ENCODE data around the gene NUTM2D.
"Not testable (repeated sequence)": the region's sequence is repeated elsewhere in the genome, so short reads cannot be mapped to it uniquely, and the experiment has no call there.

NUTM2D gene, protein sequence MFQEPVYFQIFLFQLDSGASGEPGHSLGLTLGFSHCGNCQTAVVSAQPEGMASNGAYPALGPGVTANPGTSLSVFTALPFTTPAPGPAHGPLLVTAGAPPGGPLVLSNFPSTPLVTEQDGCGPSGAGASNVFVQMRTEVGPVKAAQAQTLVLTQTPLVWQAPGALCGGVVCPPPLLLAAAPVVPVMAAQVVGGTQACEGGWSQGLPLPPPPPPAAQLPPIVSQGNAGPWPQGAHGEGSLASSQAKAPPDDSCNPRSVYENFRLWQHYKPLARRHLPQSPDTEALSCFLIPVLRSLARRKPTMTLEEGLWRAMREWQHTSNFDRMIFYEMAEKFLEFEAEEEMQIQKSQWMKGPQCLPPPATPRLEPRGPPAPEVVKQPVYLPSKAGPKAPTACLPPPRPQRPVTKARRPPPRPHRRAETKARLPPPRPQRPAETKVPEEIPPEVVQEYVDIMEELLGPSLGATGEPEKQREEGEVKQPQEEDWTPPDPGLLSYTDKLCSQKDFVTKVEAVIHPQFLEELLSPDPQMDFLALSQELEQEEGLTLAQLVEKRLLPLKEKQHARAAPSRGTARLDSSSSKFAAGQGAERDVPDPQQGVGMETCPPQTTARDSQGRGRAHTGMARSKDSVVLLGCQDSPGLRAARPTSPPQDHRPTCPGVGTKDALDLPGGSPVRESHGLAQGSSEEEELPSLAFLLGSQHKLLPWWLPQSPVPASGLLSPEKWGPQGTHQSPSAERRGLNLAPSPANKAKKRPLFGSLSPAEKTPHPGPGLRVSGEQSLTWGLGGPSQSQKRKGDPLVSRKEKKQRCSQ

DNA sequence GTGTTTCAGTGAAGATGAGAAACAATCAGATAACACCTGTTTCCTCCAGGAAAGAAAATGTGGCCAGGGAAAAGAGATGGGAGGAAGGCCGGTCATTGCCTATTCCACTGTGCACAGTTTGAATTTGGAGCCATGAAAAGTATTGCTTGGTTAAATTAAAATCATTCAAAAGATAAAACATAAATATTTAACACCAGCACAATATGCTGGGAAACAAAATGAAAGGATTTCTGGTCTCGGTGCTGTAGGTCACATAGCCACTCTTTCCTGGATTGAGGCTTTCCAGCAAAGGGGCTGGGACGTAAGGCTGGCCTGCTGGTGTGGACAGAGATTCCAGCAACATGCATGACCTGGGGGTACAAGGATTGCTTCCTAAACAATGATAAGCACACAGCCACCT lies at the start of gene NUTM2D:
TSS of gene NUTM2D (plus strand) at position 301 of the 400 bp plus-strand sequence. CDS start 522 bp downstream, outside the sequence.
- not testable (repeated sequence) for DNase-seq (ENCODE audit: low read depth in 2 of 2)

DNA sequence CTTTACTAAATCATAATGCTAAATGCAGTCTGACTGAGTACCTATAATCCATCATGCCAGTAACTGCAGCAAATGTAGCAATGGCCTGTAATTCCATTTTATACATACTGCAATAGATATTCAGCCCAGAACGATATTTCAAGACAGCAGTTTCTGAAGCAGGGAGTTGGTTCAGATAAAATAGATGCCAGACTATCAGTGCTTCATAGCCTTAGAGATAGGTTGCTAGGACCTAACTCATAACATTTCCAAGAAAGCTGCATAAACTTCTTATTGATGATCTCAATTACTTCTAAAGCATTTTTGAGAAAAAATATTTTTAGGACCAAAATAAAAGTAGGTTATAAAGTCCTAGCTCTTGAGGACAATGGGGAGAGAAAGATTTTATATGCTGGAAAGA lies 48.8 kb upstream of the NUTM2D start:
- DNase-seq (ENCODE audit: low read depth in 2 of 2) = not testable (repeated sequence)

DNA sequence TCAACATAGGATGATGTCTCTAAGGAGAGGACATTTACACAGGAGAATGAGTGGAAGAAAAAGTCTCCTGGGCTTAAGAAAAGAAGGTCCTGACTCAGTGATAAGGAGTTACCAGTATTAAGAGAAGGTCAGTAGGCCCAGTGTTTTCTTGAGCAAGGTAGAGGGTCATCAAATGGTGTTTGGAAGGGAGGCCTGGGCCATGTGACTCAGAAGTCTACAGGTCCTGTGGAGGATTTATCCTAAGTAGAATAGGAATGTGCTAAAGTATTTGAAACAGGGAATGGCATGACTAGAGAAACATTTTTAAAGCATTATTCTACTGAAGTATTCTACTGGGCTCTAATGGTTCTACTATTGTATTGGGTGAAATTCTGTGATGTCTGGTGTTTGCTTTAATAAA lies 47.9 kb upstream of the NUTM2D start:
- DNase-seq (ENCODE audit: low read depth in 2 of 2) = not testable (repeated sequence)

DNA sequence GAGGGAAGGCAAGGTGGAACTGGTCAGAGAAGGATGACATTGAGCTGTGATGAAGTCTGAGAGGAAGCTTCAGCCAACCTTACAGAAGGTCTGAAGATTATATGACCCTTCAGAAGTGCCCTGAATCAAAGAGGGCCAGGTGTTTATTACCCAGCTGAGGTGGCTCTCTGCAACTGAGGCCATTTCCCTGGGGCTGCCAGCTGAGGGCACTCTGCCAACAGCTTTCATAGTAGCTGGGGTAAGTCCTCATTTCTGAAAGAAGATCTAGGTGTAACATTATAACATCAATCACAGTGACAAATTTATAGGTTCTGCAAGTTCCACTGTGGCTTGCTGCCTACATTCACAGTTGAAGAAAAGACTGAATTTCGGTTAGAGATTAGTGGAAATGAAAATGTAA lies 46.0 kb upstream of the NUTM2D start:
- not testable (repeated sequence) for DNase-seq (ENCODE audit: low read depth in 2 of 2)

DNA sequence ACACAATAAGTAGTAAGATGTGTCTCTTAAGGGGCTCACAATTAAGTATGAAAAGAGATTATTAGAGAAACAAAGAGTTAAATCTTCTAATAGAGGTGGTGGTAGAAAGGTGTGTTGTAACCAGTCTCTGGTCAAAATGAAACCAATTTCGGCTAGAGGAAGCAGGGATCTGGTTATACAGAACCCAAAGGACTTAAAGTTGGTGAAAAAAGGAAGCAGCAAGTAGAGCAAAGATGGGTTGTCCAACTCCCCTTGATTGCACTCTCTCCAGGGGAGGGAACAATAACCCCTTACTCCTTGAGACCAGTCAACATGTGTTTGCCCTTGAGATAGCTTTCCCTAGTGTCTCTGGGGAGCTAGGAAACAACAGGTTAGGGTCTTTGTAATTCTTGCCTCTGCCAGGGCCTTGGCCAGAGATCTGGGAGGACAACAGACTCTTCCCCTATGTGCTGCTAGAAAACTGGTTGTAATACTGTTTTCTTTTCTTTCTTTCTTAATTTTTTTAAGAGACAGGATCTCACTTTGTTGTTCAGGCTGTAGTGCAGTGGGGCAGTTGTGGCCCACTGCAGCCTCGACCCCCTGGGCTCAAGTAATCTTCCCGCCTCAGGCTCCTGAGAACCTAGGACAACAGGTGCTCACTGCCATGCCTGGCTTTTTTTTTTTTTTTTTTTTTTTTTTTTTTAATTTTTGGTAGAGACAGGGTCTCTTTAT lies 43.7 kb upstream of the NUTM2D start:
- DNase-seq (ENCODE audit: low read depth in 2 of 2) = not testable (repeated sequence)

DNA sequence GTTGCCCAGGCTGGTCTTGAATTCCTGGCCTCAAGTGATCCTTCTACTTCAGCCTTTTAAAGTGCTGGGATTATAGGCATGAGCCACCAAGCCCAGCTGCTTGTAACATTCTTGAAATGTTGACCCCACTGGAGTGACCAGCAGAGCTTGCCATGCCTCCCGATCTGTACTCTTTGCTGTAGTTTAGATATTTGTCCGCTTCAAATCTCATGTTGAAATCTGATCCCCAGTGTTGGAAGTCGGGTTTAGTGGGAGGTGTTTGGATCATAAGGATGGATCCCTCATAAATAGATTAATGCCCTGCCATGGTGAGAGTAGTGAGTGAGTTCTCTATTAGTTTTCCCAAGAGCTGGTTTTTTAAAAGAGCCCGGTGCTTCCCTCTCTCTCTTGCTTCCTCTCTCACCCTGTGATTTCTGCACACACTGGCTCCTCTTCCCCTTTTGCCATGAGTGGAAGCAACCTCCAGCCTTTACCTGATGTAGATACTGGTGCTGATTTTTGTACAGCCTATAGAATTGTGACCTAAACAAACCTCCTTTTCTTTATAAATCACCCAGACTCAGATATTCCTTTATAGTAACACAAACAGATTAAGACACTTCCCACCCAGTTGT lies 43.1 kb upstream of the NUTM2D start:
- not testable (repeated sequence) for DNase-seq (ENCODE audit: low read depth in 2 of 2)

DNA sequence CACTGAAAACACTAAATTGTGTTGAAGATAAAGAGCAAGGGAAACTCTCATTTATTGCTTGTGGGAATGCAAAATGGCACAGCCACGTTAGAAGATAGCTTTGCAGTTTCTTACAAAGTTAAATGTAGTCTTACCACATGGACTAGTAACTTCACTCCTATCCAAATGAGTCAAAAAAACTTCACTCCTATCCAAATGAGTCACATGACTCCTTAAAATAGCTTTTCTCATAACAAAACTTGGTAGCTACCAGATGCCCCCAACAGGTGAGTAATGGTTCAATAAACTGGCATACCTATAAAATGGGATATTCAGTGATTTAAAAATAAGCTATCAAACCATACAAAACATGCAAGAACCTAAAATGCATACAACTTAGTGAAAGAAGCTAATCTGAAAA lies 36.0 kb upstream of the NUTM2D start:
- DNase-seq (ENCODE audit: low read depth in 2 of 2) = not testable (repeated sequence)

DNA sequence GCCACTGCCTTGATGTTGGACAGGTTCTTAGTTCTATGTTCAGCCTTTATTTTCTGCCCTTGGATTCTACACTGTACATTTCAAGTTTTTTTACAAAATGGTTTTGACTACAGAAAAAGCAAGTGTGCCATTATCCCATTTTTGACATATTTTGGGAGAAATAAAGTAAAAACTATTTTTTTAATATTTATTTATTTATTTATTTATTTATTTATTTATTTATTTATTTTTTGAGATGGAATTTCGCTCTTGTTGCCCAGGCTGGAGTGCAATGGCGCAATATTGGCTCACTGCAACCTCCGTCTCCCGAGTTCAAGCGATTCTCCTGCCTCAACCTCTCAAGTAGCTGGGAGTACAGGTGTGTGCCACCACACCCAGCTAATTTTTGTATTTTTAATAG lies 33.0 kb upstream of the NUTM2D start:
- not testable (repeated sequence) for DNase-seq (ENCODE audit: low read depth in 2 of 2)

DNA sequence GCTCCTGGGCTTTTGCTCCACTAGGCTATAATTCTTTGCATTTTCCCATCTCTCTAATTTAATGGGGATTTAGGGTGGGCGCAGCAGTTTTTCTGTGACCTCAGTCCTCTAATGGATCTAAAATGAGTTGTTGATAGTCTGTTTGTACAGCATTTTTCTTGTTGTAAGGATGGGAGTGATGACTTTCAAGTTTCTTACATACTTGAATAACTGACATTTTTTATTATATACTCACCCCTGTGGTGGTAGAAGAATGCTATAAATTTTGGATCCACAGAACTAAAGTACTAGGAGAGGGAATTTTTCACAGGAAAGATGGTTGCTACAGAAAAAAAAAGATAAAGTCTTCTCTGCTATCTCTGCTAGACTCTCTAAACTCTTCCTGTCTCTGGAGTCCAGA lies 29.6 kb upstream of the NUTM2D start:
- DNase-seq (ENCODE audit: low read depth in 2 of 2) = not testable (repeated sequence)

DNA sequence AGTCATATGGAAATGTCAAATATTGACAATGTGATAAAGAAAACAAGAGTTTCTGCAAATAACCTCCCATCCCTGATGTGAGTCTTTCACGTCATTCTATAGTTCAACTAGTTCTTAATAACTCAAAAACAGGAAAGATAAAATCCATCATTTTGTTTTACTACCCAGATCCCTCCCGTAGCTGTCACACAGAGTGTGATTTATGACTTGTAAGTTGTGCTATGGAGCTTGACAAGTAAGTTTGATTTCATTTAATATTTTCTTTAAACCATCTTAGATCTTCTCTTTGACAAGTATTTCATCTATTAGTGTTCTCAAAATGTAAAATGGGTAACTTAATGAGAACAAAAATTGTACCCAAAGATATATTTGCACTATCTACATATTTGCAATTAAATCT lies 28.4 kb upstream of the NUTM2D start:
- not testable (repeated sequence) for DNase-seq (ENCODE audit: low read depth in 2 of 2)

DNA sequence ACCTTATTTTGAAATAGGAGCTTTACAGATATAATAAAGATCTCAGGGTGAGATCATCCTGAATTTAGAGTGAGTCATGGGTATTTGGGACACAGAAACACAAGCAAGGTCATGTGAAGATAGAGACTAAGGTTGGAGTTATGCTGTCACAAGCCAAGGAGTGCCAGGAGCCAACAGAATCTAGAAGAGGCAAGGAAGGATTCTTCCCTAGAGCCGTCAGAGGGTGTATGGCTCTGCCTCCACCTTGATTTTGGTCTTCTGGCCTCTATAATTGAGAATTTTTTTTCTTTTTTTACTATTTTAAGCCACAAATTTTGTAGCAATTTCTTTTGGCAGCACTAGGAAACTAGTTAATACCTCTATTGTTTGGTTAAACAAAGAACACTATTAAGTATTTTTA lies 24.9 kb upstream of the NUTM2D start:
- not testable (repeated sequence) for DNase-seq (ENCODE audit: low read depth in 2 of 2)

DNA sequence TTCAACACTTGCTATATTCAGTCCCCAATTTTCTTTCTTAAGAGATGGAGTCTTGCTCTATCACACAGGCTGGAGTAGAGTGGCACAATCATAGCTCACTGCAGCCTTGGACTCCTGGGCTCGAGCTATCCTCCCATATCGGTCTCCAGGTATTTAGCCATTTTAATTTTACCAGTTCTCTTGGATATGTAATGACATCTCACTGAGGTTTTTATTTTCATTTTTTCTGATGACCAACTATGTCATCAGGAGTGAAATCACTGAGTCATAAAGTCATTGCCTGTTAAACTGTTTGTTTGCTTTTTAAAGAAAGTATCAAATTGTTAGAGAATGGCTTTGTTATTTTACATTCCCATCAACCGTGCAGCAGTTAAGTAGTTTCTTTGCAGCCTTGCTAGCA lies 17.1 kb upstream of the NUTM2D start:
- DNase-seq (ENCODE audit: low read depth in 2 of 2) = not testable (repeated sequence)

DNA sequence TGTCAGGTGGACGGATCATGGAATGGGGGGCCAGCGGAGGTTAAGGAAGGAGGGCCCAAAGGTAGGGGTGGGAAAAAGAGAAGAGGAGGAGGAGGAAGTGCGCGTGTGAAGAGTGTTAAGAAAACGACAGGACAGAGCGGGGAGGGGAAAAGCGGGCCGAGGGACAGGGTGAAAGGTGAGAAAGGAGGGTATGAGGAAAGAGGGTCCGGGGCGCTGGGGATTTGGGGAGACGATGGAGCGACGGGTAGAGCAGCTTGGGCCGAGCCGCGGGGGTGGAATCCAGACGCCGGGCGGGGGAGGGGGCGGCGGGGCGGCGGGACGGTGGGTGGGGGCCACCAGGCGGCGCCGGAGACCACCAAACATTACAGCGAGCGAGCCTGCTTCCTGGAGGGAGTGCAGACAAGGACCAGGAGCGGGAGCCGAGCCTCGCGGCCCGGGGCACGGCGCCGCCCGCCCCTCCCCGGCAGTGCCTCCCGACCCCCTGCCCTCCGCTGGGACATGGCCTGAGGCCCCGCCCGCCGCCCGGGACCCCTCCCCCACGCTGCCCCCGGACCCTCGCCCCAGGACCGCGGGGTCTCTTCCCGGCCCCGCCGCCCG lies 15.9 kb upstream of the NUTM2D start:
- DNase-seq (ENCODE audit: low read depth in 2 of 2) = peak in 1 of 2 donors; percentile 3

DNA sequence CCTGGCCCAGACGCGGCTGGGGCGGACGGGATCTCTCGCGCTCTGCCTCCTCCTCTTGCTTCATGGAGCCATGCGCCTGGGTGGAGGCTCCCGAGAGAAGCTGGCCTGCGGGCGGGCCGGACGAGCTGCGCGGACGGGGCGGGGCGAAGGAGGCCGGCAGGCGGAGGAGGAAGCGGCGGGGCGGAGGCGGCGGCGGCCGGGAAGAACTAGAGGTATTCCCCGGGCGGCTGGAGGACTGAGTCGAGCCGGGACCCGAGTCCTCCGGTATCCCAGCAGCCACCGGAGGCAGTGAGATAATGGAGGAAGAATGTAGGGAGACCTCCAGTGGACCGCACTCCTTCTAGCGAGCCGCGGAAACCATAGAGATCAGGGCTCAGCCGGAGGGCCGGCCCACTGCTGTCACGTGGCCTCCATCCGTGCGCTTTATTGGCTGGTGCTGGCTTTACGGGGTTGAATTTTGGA lies 15.3 kb upstream of the NUTM2D start:
- peak; percentile 57 to 73 for DNase-seq (ENCODE audit: low read depth in 2 of 2)

DNA sequence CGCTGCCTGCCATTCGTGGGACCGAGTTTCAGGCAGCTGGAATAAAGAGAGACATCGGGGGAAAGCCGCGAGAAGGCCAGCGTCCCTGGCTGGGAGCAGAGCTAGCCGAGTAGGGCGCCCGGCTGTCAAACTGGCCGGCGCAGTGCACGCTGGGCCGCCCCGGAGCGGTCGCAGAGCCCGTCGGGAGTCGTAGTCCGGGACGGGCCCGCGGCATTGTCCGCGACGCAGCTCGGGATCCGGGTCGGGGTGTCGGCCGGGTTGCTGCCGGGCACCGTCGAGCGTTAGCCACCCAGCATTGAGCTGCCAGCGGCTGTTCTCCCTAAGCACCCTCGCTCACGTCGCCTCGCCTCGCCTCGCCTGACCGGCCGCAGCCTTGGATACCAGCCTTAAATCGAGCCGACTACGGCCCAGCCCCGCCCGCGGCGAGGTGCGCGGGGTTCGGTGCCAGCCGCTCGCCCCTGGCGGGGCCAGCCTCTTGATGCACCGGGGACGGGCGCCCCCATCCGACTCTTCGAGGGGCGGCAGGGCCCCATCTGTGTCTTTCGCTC lies 14.8 kb upstream of the NUTM2D start:
- peak; percentile 67 to 69 for DNase-seq (ENCODE audit: low read depth in 2 of 2)

DNA sequence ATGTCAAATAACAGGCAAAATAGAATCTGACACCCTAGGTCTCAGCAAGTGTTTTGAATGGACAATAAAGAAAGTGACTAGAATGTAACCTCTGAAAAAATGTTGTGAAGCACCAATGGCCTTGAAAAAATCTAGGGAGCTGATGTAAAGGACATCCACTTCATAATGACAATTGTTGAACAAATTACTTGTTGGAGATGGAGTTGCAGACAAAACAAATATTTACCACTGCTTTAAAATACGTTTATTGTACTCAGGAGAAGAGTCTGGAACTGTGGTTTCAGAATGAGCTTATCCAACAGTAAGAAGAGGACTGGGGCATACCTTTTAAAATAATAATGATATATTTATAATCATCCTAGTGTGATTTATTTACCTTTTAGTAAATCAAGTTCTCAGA lies 11.8 kb upstream of the NUTM2D start:
- not testable (repeated sequence) for DNase-seq (ENCODE audit: low read depth in 2 of 2)

DNA sequence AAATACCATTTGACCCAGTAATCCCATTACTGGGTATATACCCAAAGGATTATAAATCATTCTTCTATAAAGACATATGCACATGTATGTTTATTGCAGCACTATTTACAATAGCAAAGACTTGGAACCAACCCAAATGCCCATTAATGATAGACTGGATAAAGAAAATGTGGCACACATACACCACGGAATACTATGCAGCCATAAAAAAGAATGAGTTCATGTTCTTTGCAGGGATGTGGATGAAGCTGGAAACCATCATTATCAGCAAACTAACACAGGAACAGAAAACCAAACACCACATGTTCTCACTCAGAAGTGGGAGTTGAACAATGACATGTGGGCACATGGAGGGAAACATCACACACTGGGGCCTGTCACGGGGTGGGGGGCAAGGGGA lies 7.4 kb upstream of the NUTM2D start:
- not testable (repeated sequence) for DNase-seq (ENCODE audit: low read depth in 2 of 2)

DNA sequence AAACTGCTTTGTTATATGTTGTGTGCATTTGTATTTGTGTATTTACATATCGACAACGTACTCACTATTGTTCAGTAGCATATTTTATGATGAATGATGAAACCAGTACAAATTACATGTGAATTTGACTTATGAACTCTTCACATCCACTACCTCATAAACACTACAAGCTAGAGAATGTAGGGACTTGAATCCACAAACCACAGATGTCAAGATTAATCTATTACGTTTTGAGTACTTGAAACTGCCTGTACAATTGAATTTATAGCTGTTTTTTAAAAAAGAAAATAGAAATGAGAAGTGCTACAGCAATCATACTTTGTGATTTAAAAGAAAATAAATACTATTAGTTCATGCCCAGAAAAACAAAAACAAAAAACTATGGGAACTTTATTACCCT lies 4.7 kb upstream of the NUTM2D start:
- not testable (repeated sequence) for DNase-seq (ENCODE audit: low read depth in 2 of 2)

DNA sequence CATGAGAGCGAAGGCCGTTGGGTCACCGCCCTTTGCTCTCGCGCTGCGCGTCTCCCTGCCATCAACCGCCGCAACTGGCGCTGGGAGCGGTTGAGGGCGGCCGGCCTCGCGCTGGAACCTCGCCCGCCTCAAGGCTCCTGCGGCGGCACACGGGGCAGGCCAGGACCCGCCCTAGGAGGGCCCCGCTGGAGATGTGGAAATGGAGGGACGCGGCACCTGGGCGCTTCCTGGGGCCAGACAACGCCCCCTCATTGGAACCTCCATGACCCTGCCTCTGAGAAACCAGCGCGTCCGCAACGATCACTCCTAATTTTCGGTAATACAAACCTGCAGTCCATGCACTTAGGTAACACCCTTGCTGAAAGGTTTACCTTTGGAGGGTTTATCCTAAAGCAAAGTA lies 2.4 kb upstream of the NUTM2D start:
- DNase-seq (ENCODE audit: low read depth in 2 of 2) = not testable (repeated sequence)

DNA sequence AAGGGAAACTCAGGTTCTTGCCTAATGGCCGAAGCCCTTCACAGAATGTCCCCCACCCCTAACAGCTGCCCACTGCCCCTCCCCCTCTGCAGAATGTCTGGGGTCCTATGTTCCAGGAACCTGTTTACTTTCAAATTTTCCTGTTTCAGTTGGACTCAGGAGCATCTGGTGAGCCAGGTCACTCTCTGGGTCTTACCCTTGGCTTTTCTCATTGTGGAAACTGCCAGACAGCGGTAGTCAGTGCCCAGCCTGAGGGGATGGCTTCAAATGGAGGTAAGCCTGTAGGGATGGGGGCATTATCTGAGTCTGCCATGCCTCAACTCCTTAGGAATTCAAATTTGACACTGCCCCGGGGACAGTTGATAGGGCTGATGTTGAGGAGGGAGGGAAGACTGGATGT lies 615 bp downstream of the NUTM2D start:
- DNase-seq (ENCODE audit: low read depth in 2 of 2) = not testable (repeated sequence)
